Motor neuron (in vitro differentiated cells): ENCODE measurements around the gene PSEN1. TPM values are rescaled to one million over a fixed set of nuclear protein-coding genes. Genes with fewer than 3 reads are reported as not detected.

Source experiments
- ATAC-seq, 8 experiments: fragments of 200-7000 bp; cut with Tn5 transposase; replicated peaks in 6 of 8; 2 replicates each; pipeline ENCODE4 v1.8.0; 2021; ENCODE audit warnings: mild to moderate bottlenecking in 8 of 8, moderate library complexity in 8 of 8
- H3K27ac ChIP-seq, 2 donors: fragments of 250-450 bp; sonication (Bioruptor Pico); 2 replicates each; pipeline ENCODE4 v1.9.0; 2021; ENCODE audit warnings: antibody characterized with exemption in 2 of 2, mild to moderate bottlenecking in 2 of 2, moderate library complexity in 1 of 2
- H3K4me1 ChIP-seq, 2 donors: fragments of 250-450 bp; sonication (Bioruptor Pico); replicated peaks in 1 of 2; 2 replicates each; pipeline ENCODE4 v1.6.1; 2021; ENCODE audit warnings: antibody characterized with exemption in 2 of 2, mild to moderate bottlenecking in 2 of 2, moderate library complexity in 1 of 2
- H3K4me3 ChIP-seq, 5 donors: fragments of 250-450 bp; sonication (Bioruptor Pico); 2 replicates each; pipeline ENCODE4 v1.9.0; 2021; ENCODE audit warnings: antibody characterized with exemption in 5 of 5, mild to moderate bottlenecking in 5 of 5, moderate library complexity in 4 of 5
- WGBS, 10 experiments: fragments of 450-650 bp; shearing (Covaris generic); methylation state at CpG; one replicate each; pipeline ENCODE4 v1.0.0; 2022; 5-methylcytosine and 5-hydroxymethylcytosine counted together
- in situ Hi-C, 9 experiments: fragments of 400-800 bp; cut with MboI; loops; one replicate each; pipeline ENCODE4 v1.15.0; 2021; ENCODE audit warnings: low sequenced_read_pairs in 9 of 9, low pct_unique_long_range_greater_than_20kb in 2 of 9; ENCODE audit not compliant: unreplicated experiment in 9 of 9
- total RNA-seq, 8 experiments: library from RNA; unstranded; fragments of 300-600 nt; gene quantifications; 2 replicates each; pipeline versions ENCODE4 v1.2.3 to v1.2.4, GENCODE V29; 2022

The PSEN1 gene
- total RNA-seq, 8 experiments from 2014 or later, result 31.1 to 54.2 (median 37.0) TPM

GRCh38 chr14:73136085-73136386 is 271 bp upstream of the PSEN1 start:
- Histone ChIP-seq H3K4me1 (peaks cover 3% of the 10 kb centered on the region in 2 donors), H3K27ac (peak overlapping the region in 1 of 2 donors; percentile 93), H3K4me3 (peak overlapping the region; percentile 78 to 98 (median 88))
- ATAC-seq, result no peak
- in situ Hi-C loops, result no loop called here
- 0 to 27% (median 0%) methylated on average over 1 to 10 of the region's 16 CpGs; no CpG with 5 or more reads in 3 of the 10 experiments for WGBS, 10 experiments

- Histone ChIP-seq H3K27ac (no peak overlapping the region), H3K4me3 (no peak overlapping the region), H3K4me1 (peaks cover 9 to 16% of the 10 kb centered on the region in 2 donors)
- no peak for ATAC-seq
- in situ Hi-C loops, result no loop called here
- 80 to 100% (median 90%) methylated on average over 1 of the region's 1 CpG; no CpG with 5 or more reads in 6 of the 10 experiments for WGBS, 10 experiments
Observed at GRCh38 chr14:73140811-73141323, 4.6 kb downstream of the PSEN1 start.

GRCh38 chr14:73142216-73142615 is 5.9 kb downstream of the PSEN1 start:
- Histone ChIP-seq H3K4me3 (no peak overlapping the region), H3K27ac (no peak overlapping the region), H3K4me1 (peaks cover 9 to 16% of the 10 kb centered on the region in 2 donors)
- in situ Hi-C loops, result no loop called here
- 14 to 100% (median 79%) methylated on average over 1 to 2 of the region's 2 CpGs for WGBS, 10 experiments
- ATAC-seq, result no peak

- peaks cover 6 to 13% of the 10 kb centered on the region in 2 donors for H3K4me1 ChIP-seq
- no peak overlapping the region for H3K27ac ChIP-seq
- in situ Hi-C loops, result no loop called here
- peak in 5 of 8 experiments; percentile 36 to 69 (median 42) for ATAC-seq
- H3K4me3 ChIP-seq, result no peak overlapping the region
- 40 to 79% (median 51%) methylated on average over 3 to 4 of the region's 5 CpGs; no CpG with 5 or more reads in 4 of the 10 experiments for WGBS, 10 experiments
Observed at GRCh38 chr14:73143003-73143402, 6.7 kb downstream of the PSEN1 start.

GRCh38 chr14:73143617-73144016 is 7.3 kb downstream of the PSEN1 start:
- WGBS, 10 experiments, result 80 to 100% (median 97%) methylated on average over 1 to 3 of the region's 3 CpGs; no CpG with 5 or more reads in 2 of the 10 experiments
- peaks cover 6 to 13% of the 10 kb centered on the region in 2 donors for H3K4me1 ChIP-seq
- no peak overlapping the region for H3K27ac ChIP-seq
- in situ Hi-C loops, result no loop called here
- H3K4me3 ChIP-seq, result no peak overlapping the region
- no peak for ATAC-seq

- no peak overlapping the region for H3K27ac ChIP-seq
- H3K4me1 ChIP-seq, result peaks cover 6 to 13% of the 10 kb centered on the region in 2 donors
- in situ Hi-C loops, result no loop called here
- no peak for ATAC-seq
- 56 to 100% (median 86%) methylated on average over 1 to 3 of the region's 3 CpGs; no CpG with 5 or more reads in 6 of the 10 experiments for WGBS, 10 experiments
- H3K4me3 ChIP-seq, result no peak overlapping the region
Observed at GRCh38 chr14:73145371-73145770, 9.1 kb downstream of the PSEN1 start.

- peak in 1 of 8 experiments; percentile 24 for ATAC-seq
- no peak overlapping the region for H3K27ac ChIP-seq
- in situ Hi-C loops, result no loop called here
- no peak overlapping the region for H3K4me3 ChIP-seq
- 24 to 100% (median 95%) methylated on average over 1 to 3 of the region's 3 CpGs for WGBS, 10 experiments
- H3K4me1 ChIP-seq, result peaks cover 6 to 13% of the 10 kb centered on the region in 2 donors
Observed at GRCh38 chr14:73146111-73146510, 9.8 kb downstream of the PSEN1 start.

GRCh38 chr14:73149753-73150152 is 13.4 kb downstream of the PSEN1 start:
- H3K4me3 ChIP-seq, result no peak overlapping the region
- H3K4me1 ChIP-seq, result no peaks in the 10 kb centered on the region
- WGBS, 10 experiments, result 40 to 100% (median 86%) methylated on average over 1 to 2 of the region's 2 CpGs; no CpG with 5 or more reads in 1 of the 10 experiments
- in situ Hi-C loops, result loop anchor here in 3 of 9 experiments (25.0 kb wide), 2 partner anchors 313 to 338 kb away; partner anchors contain the start of genes NUMB (in 2 of the 3) and RIOX1 (in 1 of the 3)
- ATAC-seq, result no peak
- no peak overlapping the region for H3K27ac ChIP-seq

- no peaks in the 10 kb centered on the region for H3K4me1 ChIP-seq
- in situ Hi-C loops, result loop anchor here in 3 of 9 experiments (25.0 kb wide), 2 partner anchors 309 to 334 kb away; partner anchors contain the start of genes NUMB (in 2 of the 3) and RIOX1 (in 1 of the 3)
- H3K27ac ChIP-seq, result no peak overlapping the region
- no peak overlapping the region for H3K4me3 ChIP-seq
- ATAC-seq, result no peak
Observed at GRCh38 chr14:73153272-73153671, 17.0 kb downstream of the PSEN1 start.

GRCh38 chr14:73162251-73162650 is 25.9 kb downstream of the PSEN1 start:
- Histone ChIP-seq H3K4me1 (no peaks in the 10 kb centered on the region), H3K4me3 (no peak overlapping the region), H3K27ac (no peak overlapping the region)
- in situ Hi-C loops, result loop anchor here in 3 of 9 experiments (25.0 kb wide), 2 partner anchors 300 to 325 kb away; partner anchors contain the start of genes NUMB (in 2 of the 3) and RIOX1 (in 1 of the 3)
- WGBS, 10 experiments, result 78 to 100% (median 91%) methylated on average over 1 to 11 of the region's 11 CpGs; no CpG with 5 or more reads in 1 of the 10 experiments
- ATAC-seq, result no peak

- H3K4me1 ChIP-seq, result peaks cover 0 to 4% of the 10 kb centered on the region in 2 donors
- H3K4me3 ChIP-seq, result no peak overlapping the region
- 0 to 100% (median 80%) methylated on average over 1 of the region's 1 CpG; no CpG with 5 or more reads in 3 of the 10 experiments for WGBS, 10 experiments
- ATAC-seq, result no peak
- no peak overlapping the region for H3K27ac ChIP-seq
- in situ Hi-C loops, result loop anchor here in 3 of 9 experiments (25.0 kb wide), 2 partner anchors 296 to 321 kb away; partner anchors contain the start of genes NUMB (in 2 of the 3) and RIOX1 (in 1 of the 3)
Observed at GRCh38 chr14:73166399-73166798, 30.1 kb downstream of the PSEN1 start.

GRCh38 chr14:73167727-73168126 is 31.4 kb downstream of the PSEN1 start:
- peaks cover 0 to 4% of the 10 kb centered on the region in 2 donors for H3K4me1 ChIP-seq
- ATAC-seq, result no peak
- WGBS, 10 experiments, result 49 to 100% (median 90%) methylated on average over 1 to 4 of the region's 4 CpGs
- H3K4me3 ChIP-seq, result no peak overlapping the region
- in situ Hi-C loops, result loop anchor here in 3 of 9 experiments (25.0 kb wide), 2 partner anchors 295 to 320 kb away; partner anchors contain the start of genes NUMB (in 2 of the 3) and RIOX1 (in 1 of the 3)
- no peak overlapping the region for H3K27ac ChIP-seq

- WGBS, 10 experiments, result 60 to 98% (median 86%) methylated on average over 2 to 8 of the region's 9 CpGs; no CpG with 5 or more reads in 2 of the 10 experiments
- H3K4me1 ChIP-seq, result peaks cover 0 to 4% of the 10 kb centered on the region in 2 donors
- in situ Hi-C loops, result loop anchor here in 3 of 9 experiments (25.0 kb wide), 2 partner anchors 294 to 319 kb away; partner anchors contain the start of genes NUMB (in 2 of the 3) and RIOX1 (in 1 of the 3)
- H3K4me3 ChIP-seq, result no peak overlapping the region
- ATAC-seq, result peak in 3 of 8 experiments; percentile 31 to 69 (median 34)
- H3K27ac ChIP-seq, result no peak overlapping the region
Observed at GRCh38 chr14:73168274-73168673, 32.0 kb downstream of the PSEN1 start.
